Left hindlimb (tissue), 1 donor: ENCODE data around the gene DUS3L.
"Not testable (repeated sequence)": the region's sequence is repeated elsewhere in the genome, so short reads cannot be mapped to it uniquely, and the experiment has no call there.

ENCODE experiments used
- DNase-seq: peaks from one replicate; pipeline ENCODE4 v3.0.0-alpha.2; 2018

The DUS3L gene

GRCh38 chr19:5799247-5800241 is 8.6 kb upstream of the DUS3L start:
- DNase-seq: no peak

- no peak for DNase-seq
Observed at GRCh38 chr19:5798244-5798643, 7.3 kb upstream of the DUS3L start.

GRCh38 chr19:5795382-5795919 is 4.5 kb upstream of the DUS3L start:
- DNase-seq: no peak

GRCh38 chr19:5793188-5793587 is 2.2 kb upstream of the DUS3L start:
- DNase-seq: no peak

- no peak for DNase-seq
Observed at GRCh38 chr19:5792224-5792623, 1.3 kb upstream of the DUS3L start.

- no peak for DNase-seq
Observed at GRCh38 chr19:5789886-5790558, 941 bp downstream of the DUS3L start.

- DNase-seq: no peak
Observed at GRCh38 chr19:5789351-5789761, 1.6 kb downstream of the DUS3L start.

GRCh38 chr19:5788422-5788821 is 2.5 kb downstream of the DUS3L start:
- no peak for DNase-seq

- no peak for DNase-seq
Observed at GRCh38 chr19:5787409-5788182, 3.4 kb downstream of the DUS3L start.

GRCh38 chr19:5786593-5787408 is 4.2 kb downstream of the DUS3L start:
- DNase-seq: no peak

- no peak for DNase-seq
Observed at GRCh38 chr19:5785423-5785822, 5.5 kb downstream of the DUS3L start.

- no peak for DNase-seq
Observed at GRCh38 chr19:5784581-5785147, 6.3 kb downstream of the DUS3L start, which contains the start of gene PRR22. Gene PRR22 (minus strand): TSS chr19:5784746. CDS start chr19:5784660, 86 bp downstream.

- no peak for DNase-seq
Observed at GRCh38 chr19:5782945-5783919, 7.7 kb downstream of the DUS3L start.

GRCh38 chr19:5782322-5782721 is 8.6 kb downstream of the DUS3L start:
- DNase-seq: no peak

- DNase-seq: not testable (repeated sequence)
Observed at GRCh38 chr19:5780916-5781315, 10.0 kb downstream of the DUS3L start.

- DNase-seq: no peak
Observed at GRCh38 chr19:5778402-5778801, 12.6 kb downstream of the DUS3L start.

GRCh38 chr19:5775668-5776309 is 15.2 kb downstream of the DUS3L start:
- DNase-seq: no peak

GRCh38 chr19:5774921-5775320 is 16.0 kb downstream of the DUS3L start:
- DNase-seq: no peak

- no peak for DNase-seq
Observed at GRCh38 chr19:5773276-5773675, 17.7 kb downstream of the DUS3L start.

GRCh38 chr19:5772416-5772815 is 18.5 kb downstream of the DUS3L start:
- no peak for DNase-seq
